DOHH2 (cell line): ENCODE data around the gene LPA.

Source experiments
- H3F3A ChIP-seq: fragments of 200-600 bp; sonication (generic), shearing (Covaris generic); 2 replicates; pipeline ENCODE4 v1.6.0; 2016; ENCODE audit warnings: antibody characterized with exemption, mild to moderate bottlenecking; ENCODE audit not compliant: control insufficient read depth, insufficient read depth
- H3K27ac ChIP-seq: fragments of 200-600 bp; sonication (generic); 2 replicates; pipeline ENCODE4 v1.5.1; 2014; ENCODE audit warnings: low read depth, mild to moderate bottlenecking, low read length, moderate library complexity
- H3K27me3 ChIP-seq: fragments of 200-600 bp; sonication (generic); 2 replicates; pipeline ENCODE4 v1.6.1; 2014; ENCODE audit warnings: mild to moderate bottlenecking, low read length, mixed read lengths; ENCODE audit not compliant: control insufficient read depth
- H3K36me3 ChIP-seq: fragments of 200-600 bp; sonication (generic); 2 replicates; pipeline ENCODE4 v1.6.1; 2014; ENCODE audit warnings: mild to moderate bottlenecking, low read length, moderate library complexity, mixed read lengths; ENCODE audit not compliant: control insufficient read depth
- H3K4me1 ChIP-seq: fragments of 200-600 bp; sonication (generic); 2 replicates; pipeline ENCODE4 v1.6.1; 2014; ENCODE audit warnings: mild to moderate bottlenecking, low read length, mixed read lengths; ENCODE audit not compliant: control insufficient read depth
- H3K4me2 ChIP-seq: fragments of 200-600 bp; sonication (generic); 2 replicates; pipeline ENCODE4 v1.6.0; 2014; ENCODE audit warnings: mild to moderate bottlenecking, low read length, moderate library complexity
- H3K4me3 ChIP-seq: fragments of 200-600 bp; sonication (generic); 2 replicates; pipeline ENCODE4 v1.5.1; 2014; ENCODE audit warnings: mild to moderate bottlenecking, low read length, mixed read lengths
- H3K79me2 ChIP-seq: fragments of 200-600 bp; sonication (generic); 2 replicates; pipeline ENCODE4 v1.6.1; 2014; ENCODE audit warnings: mild to moderate bottlenecking, low read length, mixed read lengths; ENCODE audit not compliant: control insufficient read depth
- H3K9me2 ChIP-seq: fragments of 200-600 bp; sonication (generic); replicated peaks from 2 replicates; pipeline ENCODE4 v1.6.1; 2014; ENCODE audit warnings: mild to moderate bottlenecking, low read length, mixed read lengths; ENCODE audit not compliant: control insufficient read depth
- H3K9me3 ChIP-seq: fragments of 200-600 bp; sonication (generic); 2 replicates; pipeline ENCODE4 v1.6.1; 2014; ENCODE audit warnings: antibody characterized with exemption, low read length, mixed read lengths; ENCODE audit not compliant: control insufficient read depth, insufficient read depth
- H4K20me1 ChIP-seq: fragments of 200-600 bp; sonication (generic); 2 replicates; pipeline ENCODE4 v1.6.0; 2014; ENCODE audit warnings: low read depth, mild to moderate bottlenecking, antibody characterized with exemption, low read length, moderate library complexity; ENCODE audit not compliant: control insufficient read depth, insufficient read depth
- CTCF ChIP-seq: fragments of 200-600 bp; sonication (generic); IDR thresholded peaks from one replicate; pipeline ENCODE4 v1.5.1; 2014; ENCODE audit warnings: antibody characterized with exemption, mild to moderate bottlenecking, low read depth, low read length; ENCODE audit not compliant: poor library complexity, severe bottlenecking
- EZH2phosphoT487 ChIP-seq: fragments of 200-600 bp; sonication (generic); IDR thresholded peaks from 2 replicates; pipeline ENCODE4 v1.6.1; 2017; ENCODE audit warnings: borderline replicate concordance, mild to moderate bottlenecking, antibody characterized with exemption, low read length, moderate library complexity, mixed read lengths

Gene LPA

GRCh38 chr6:160544802-160545201 lies 119.3 kb downstream of the LPA start:
- Histone ChIP-seq H3K27ac (no peak overlapping the region), H3K27me3 (no peaks in the 10 kb centered on the region), H3F3A (no peaks in the 10 kb centered on the region), H4K20me1 (no peaks in the 10 kb centered on the region), H3K36me3 (no peaks in the 10 kb centered on the region), H3K9me2 (no peaks in the 10 kb centered on the region), H3K4me3 (no peak overlapping the region), H3K9me3 (no peaks in the 10 kb centered on the region), H3K79me2 (no peaks in the 10 kb centered on the region), H3K4me1 (no peaks in the 10 kb centered on the region), H3K4me2 (no peak overlapping the region)
- TF ChIP-seq EZH2phosphoT487 (no peak), CTCF (no peak)

- Histone ChIP-seq H3K79me2 (no peaks in the 10 kb centered on the region), H3K9me2 (no peaks in the 10 kb centered on the region), H3K36me3 (no peaks in the 10 kb centered on the region), H3F3A (no peaks in the 10 kb centered on the region), H3K4me3 (no peak overlapping the region), H3K9me3 (no peaks in the 10 kb centered on the region), H4K20me1 (no peaks in the 10 kb centered on the region), H3K27me3 (no peaks in the 10 kb centered on the region; the same call in 1 of the 2 replicates), H3K27ac (no peak overlapping the region), H3K4me1 (no peaks in the 10 kb centered on the region), H3K4me2 (no peak overlapping the region)
- TF ChIP-seq CTCF (no peak), EZH2phosphoT487 (no peak)
Observed at GRCh38 chr6:160535270-160535669, 128.8 kb downstream of the LPA start.

GRCh38 chr6:160534050-160534696 lies 129.9 kb downstream of the LPA start:
- Histone ChIP-seq H3F3A (no peaks in the 10 kb centered on the region), H3K4me3 (no peak overlapping the region), H3K9me2 (no peaks in the 10 kb centered on the region), H3K4me2 (no peak overlapping the region), H3K9me3 (no peaks in the 10 kb centered on the region), H3K36me3 (no peaks in the 10 kb centered on the region), H3K27me3 (no peaks in the 10 kb centered on the region; the same call in 1 of the 2 replicates), H3K27ac (no peak overlapping the region), H3K4me1 (no peaks in the 10 kb centered on the region), H4K20me1 (no peaks in the 10 kb centered on the region), H3K79me2 (no peaks in the 10 kb centered on the region)
- TF ChIP-seq CTCF: peak; percentile 96
- no peak for TF ChIP-seq EZH2phosphoT487

GRCh38 chr6:160532315-160532714 lies 131.8 kb downstream of the LPA start:
- Histone ChIP-seq H3K9me3 (no peaks in the 10 kb centered on the region), H3K79me2 (no peaks in the 10 kb centered on the region), H3K36me3 (no peaks in the 10 kb centered on the region), H4K20me1 (no peaks in the 10 kb centered on the region), H3K27ac (no peak overlapping the region), H3F3A (no peaks in the 10 kb centered on the region), H3K27me3 (no peaks in the 10 kb centered on the region), H3K4me3 (no peak overlapping the region), H3K4me2 (no peak overlapping the region), H3K9me2 (no peaks in the 10 kb centered on the region), H3K4me1 (no peaks in the 10 kb centered on the region)
- TF ChIP-seq CTCF (no peak), EZH2phosphoT487 (no peak)
